D341Med (cell line): Measurements from ENCODE around the gene HRH3.

Source experiments
- DNase-seq: peaks from one replicate; pipeline ENCODE4 v3.0.0; 2012; ENCODE audit warnings: low spot score

Gene HRH3

DNA sequence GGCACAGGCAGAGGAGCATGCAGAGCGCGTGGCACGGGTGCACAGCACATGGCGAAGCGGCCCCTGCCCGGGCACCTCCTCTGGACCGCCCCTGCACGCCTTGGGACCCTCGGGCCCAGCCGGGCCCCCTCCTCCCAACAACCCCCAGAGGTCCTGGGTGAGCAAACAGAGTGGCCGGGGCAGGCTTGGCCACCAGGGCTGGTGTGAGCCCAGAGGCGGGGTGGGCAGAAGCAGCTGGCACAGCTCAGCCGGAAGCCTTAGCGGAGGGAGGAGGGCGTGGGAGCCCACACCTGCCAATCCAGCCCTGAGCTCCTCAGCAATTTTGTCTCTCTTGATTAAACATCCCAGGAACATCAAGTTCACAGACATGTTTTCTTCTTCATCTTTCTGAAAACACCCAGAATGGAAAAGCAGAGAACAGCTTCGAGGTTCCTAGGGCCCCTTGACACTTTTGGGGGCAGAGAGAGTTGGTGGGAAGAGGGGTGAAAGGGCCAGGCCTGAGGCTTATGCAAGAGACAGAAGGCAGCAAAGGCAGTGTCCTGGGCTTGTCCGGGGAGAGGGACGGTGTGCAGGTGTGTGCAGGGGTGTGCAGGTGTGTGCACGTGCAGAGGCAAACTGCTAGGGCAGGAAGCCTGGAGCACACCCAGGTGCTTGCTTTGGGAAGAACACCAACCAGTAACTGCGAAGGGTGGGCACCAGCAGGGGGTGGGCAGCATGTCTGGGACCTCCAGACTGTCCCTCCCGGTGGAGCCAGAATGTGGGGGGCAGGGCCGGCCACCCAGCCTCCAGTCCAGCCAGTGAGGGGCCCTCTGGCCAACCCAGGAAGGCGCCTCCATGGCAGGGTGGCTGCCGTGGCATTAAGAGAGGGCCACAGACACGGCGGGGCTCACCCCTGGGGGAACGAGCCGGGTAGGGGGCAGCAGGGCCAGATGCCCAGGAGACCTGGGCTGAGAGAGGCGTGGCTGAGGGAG is 4.8 kb downstream of the HRH3 start:
- DNase-seq, result no peak

GRCh38 chr20:62214067-62214466 is 6.0 kb downstream of the HRH3 start:
- DNase-seq, result no peak

GRCh38 chr20:62212299-62212698 is 7.8 kb downstream of the HRH3 start:
- DNase-seq, result no peak

- no peak for DNase-seq
Measured at GRCh38 chr20:62211769-62212288, 8.2 kb downstream of the HRH3 start.

DNA sequence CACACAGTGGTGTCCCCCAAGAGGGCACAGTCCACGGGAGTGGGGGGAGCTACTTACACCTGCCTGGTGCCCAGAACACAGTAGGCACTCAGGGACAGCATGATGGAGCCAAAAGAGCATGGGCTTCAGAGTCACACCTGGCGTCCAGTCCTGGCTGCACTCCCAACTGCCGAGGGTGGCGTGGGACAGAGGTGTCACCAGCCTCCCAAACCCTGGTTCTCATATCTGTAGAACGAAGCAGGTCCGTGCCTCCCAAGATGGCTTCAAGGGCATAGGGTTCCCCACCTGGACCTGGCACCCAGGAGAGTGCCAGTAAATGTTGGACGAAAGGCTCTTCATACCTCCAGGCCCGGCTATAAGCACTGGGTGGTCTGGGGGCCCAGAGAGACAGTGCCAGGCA is 8.9 kb downstream of the HRH3 start:
- DNase-seq, result no peak

GRCh38 chr20:62210496-62210855 is 9.6 kb downstream of the HRH3 start:
- no peak for DNase-seq

- no peak for DNase-seq
Measured at GRCh38 chr20:62209850-62210495, 10.1 kb downstream of the HRH3 start.

GRCh38 chr20:62208795-62209755 is 11.0 kb downstream of the HRH3 start:
- DNase-seq, result no peak

DNA sequence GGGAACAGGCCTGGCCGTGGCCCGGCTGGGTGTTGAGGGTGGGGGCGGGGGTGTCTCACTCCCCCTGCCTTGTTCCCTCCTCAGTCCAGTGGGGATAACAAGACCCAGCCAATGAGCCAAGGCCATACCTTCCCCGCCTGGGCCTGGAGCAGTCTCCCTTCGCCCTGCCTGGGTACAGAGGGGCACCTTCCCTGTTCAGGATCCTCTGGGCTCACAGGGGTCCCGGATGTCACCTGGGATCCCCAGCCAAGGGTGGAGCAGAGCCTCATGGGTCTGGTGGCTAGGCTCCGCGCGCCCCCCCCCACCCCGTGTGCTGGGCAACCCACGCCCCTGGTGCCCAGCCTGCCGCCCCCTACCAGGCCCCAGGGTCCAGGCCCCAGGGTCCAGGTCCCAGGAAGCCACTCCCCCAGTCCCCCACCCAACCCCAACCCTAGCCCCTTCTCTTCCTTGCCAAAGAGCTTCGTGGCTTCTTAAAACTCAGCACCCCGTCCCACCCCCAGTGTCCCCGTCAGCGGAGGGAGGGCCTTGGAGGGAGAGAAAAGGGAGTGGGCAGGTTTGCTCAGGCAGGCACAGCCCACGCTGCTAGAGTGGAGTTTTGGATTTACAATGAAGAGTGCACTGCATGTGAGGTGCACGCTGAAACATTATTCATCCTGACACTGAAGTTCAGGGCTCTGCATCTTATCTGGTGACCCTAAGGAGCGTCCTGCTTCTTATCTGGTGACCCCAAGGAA is 11.8 kb downstream of the HRH3 start:
- no peak for DNase-seq

DNA sequence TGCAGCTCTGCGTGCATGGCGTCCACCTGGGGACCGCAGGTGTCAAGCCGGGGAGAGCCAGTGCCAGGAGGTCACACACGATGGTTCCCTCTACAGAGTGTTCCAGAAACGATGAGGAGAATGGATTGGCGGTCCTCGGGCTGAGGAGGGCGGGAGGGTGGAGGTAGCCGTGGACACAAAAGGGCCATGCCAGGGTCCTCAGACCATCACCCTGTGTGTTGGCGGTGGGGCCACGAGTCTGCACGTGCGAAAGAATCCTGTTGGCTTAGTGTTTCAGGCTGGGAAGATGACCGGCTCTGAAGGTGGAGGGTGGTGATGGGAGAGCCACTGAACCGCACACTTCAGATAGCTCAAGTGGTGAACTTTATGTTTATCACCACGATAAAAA is 13.7 kb downstream of the HRH3 start:
- no peak for DNase-seq

DNA sequence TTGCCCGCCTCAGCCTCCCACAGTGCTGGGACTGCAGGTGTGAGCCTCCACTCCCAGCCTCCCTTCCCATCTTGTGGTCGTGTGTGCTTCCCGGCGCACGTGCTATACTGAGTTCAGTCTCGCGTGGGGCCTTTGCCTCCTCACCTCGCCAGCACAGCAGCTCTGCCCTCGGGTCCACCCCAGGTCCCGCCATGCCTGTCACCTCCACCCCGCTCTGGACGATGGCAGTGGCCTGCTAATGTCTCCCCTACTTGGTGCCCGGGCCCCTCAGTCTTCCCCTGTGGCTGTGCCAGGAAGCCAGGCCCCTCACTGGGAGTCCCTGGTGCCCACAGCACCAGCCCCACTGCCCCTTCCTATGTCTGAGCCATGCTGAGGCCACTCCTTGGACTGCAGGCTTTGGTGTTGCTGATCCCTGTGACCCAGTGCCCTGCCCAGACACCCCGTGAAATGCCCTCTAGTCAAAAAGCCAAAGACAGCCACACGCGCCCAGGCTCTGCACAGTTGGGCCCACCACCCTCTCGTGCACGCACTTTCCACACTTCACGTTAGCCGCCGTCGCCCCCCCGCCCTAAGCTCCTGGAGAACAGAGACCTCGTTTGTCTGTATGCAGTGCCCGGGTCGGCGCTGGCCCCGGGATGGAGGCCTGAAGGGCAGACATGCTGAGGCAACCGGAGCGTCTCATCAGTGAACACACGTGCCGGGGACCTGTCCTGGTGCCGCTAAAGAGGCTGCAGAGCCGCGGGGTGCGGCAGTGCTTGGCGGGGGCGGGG is 14.3 kb downstream of the HRH3 start:
- DNase-seq, result no peak

GRCh38 chr20:62203378-62204030 is 16.6 kb downstream of the HRH3 start:
- no peak for DNase-seq

DNA sequence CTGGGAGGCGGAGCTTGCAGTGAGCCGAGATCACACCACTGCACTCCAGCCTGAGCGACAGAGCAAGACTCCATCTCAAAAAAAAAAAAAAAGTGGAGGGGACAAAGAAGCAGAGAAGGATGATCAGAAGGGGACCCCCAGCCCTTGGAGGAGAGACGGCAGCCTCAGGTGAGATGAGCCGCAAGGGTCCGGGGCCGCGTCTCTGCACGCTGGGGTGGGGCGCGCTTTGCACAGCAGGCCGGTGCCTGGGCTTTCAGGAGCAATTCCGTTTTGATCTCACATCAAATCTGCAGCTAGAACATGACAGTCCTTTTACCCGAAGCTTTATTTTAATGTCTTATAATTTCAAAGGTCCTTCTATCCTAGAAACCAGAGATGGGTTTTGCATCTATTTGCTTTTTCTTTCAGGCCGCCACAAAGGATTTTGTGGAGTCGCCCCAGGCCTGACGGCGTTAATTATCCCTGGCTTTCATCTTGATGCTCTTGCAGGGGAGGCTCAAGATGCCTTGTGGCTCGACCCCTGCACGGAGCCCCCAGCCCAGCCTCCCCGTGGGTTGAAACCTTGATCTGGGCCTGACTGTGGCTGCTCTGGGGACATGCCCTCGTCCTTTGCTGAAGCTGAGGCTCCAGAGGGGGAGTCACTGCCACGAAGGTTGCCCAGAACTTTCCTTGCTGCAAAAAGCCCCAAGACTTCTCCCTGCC is 17.3 kb downstream of the HRH3 start:
- no peak for DNase-seq

DNA sequence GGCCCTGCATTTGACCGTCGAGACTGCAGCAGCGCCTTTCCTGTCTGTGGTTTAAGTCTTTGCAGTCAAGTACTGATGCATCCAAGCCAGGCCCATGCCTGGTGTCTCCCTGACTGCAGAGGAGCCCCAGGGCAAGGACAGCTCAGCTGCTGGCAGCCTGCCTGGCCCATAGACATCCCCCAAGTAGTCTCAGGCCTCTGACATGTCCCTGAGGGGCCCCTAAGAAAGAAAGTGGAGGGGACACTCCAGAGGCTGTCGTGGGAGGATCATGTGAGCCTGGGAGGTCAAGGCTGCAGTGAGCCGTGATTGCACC is 18.0 kb downstream of the HRH3 start:
- DNase-seq, result no peak

DNA sequence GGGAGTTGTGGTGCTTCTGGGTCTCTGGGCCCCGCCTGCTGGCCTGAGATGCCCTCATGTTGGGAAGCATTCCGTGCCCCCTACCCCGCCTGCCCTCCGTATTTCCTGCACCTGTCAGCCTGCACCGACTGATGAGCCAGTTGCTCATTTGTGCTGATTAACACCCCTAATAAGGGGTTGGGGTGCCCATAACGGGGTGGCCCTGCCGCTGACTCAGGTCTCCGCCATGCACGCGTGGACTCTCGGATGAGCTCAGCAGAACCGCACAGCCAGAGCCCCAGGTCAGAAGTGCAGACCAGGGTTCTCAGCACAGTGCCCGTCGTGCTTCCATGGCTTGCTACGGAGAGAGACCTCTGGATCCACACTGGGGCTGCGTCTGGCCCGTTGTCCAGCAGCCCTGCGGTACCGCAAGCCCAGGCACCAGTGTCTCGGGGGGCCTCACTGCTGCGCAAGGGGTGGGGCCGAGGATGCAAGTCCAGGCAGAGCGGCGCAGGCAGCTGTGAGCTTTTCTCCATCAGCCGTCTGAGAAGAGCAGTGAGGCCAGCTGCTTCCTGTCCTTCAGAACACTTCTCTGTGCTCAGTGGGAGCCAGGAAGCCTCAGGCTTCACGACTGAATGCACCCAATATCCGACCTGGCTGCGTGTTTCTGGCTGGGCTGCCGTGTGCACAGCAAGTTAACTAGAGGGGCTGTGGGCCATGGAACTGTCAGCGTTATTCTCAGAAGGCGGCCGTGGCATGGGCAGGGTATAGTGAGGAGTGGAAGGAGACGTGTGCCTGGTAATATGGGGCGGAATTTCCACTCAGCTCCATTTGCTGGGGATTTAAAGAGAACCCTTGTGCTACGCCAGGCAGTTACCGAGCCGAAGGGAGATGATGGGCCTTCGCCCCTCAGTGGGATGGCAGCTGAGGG is 18.6 kb downstream of the HRH3 start:
- no peak for DNase-seq

DNA sequence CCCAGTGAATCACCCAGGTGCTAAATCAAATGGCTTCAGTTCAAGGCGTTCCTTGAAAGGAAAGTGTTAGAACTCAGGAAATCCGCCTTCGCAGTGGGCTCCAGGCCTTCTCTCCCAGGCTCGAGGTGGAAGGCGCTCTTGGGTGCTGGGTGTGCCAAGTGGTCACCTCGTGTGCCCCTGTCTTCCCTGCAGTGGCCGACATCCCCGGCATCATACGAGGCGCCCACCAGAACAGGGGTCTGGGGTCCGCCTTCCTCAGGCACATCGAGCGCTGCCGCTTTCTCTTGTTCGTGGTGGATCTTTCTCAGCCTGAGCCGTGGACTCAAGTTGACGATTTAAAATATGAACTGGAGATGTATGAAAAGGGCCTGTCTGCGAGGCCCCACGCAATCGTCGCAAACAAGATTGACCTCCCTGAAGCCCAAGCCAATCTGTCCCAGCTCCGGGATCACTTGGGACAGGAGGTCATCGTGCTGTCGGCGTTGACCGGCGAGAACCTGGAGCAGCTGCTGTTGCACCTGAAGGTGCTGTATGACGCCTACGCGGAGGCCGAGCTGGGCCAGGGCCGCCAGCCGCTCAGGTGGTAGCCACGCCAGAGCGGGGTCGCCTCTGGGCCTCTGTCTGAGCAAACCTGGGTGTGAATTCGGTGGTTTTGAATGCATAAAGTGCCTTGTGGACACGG is 19.4 kb downstream of the HRH3 start:
- DNase-seq, result no peak

DNA sequence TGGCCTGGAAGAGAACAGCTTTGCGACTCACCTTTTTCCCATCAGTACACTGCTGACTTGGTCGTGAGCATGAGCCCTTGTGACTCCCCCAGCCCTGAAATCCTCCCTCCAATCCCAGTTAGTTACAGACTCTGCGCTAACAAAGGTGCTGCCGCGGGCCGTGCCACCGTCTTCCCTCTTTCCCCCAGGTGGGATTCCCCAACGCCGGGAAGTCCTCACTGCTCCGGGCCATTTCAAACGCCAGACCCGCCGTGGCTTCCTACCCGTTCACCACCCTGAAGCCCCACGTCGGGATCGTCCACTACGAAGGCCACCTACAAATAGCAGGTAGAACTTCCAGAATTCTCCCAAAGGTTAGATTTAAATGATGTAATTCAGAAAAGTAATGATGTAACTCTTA is 21.1 kb downstream of the HRH3 start:
- DNase-seq, result no peak

GRCh38 chr20:62198496-62198895 is 21.6 kb downstream of the HRH3 start:
- DNase-seq, result no peak
